ENCODE results near the gene MCAM. TPM values are rescaled to one million over a fixed set of nuclear protein-coding genes. Genes with fewer than 3 reads are reported as not detected.

The MCAM gene
- total and polyA plus RNA-seq, 2 of the 8 experiments (the other 6 are each of a cell fraction or from before 2014, with no cell fraction given), result 22.4 to 32.2 TPM

GRCh38 chr11:119297938-119298337 lies 19.0 kb downstream of the MCAM start:
- no peak overlapping the region for H4K8ac ChIP-seq (ENCODE audit: extremely low read depth, insufficient read depth, low read length)
- no peak overlapping the region for H3K4me3 ChIP-seq (ENCODE audit: extremely low read depth in 1 of 4, insufficient read depth in 2 of 4, low read depth in 3 of 4, low read length in 4 of 4)
- H3K4me1 ChIP-seq (replicated peaks in 1 of 4; ENCODE audit: control insufficient read depth in 3 of 4, insufficient read depth in 4 of 4, low read length in 3 of 4), result no peaks in the 10 kb centered on the region
- H2BK20ac ChIP-seq (ENCODE audit: low read length), result no peak overlapping the region
- H2BK12ac ChIP-seq (ENCODE audit: low read depth, low read length), result no peak overlapping the region
- TF ChIP-seq CHD2 (IDR thresholded peaks at IDR 0.05; ENCODE audit: low read length) (no peak), TEAD4 (IDR thresholded peaks at IDR 0.05; ENCODE audit: low read depth, low read length) (no peak), POLR2AphosphoS5 (IDR thresholded peaks at IDR 0.05; ENCODE audit: low read depth, low read length) (no peak)
- H3K27me3 ChIP-seq (replicated peaks in 1 of 4; ENCODE audit: control insufficient read depth in 3 of 4, extremely low read depth in 1 of 4, insufficient read depth in 3 of 4, low read length in 3 of 4), result no peaks in the 10 kb centered on the region
- ChIA-PET CTCF (ENCODE audit: partially characterized antibody) (interaction anchor here (1.0 to 2.7 kb wide), 4 partner anchors 13 to 171 kb away, joined by 3 to 12 read pairs (median 3); no protein-coding TSS in a partner anchor), POLR2A (ENCODE audit: partially characterized antibody) (interaction anchor here (1.6 kb wide), 1 partner anchor 10 kb away, joined by 3 read pairs; no protein-coding TSS in a partner anchor)
- no peak overlapping the region for H3K27ac ChIP-seq (ENCODE audit: low read depth, low read length)
- H3K4ac ChIP-seq (replicated peaks; ENCODE audit: insufficient read length, low read depth, low read length), result no peak overlapping the region
- FAIRE-seq, result no peak
- H2BK120ac ChIP-seq (replicated peaks; ENCODE audit: low read depth, low read length), result no peak overlapping the region
- H2AFZ ChIP-seq (ENCODE audit: low read length), result no peak overlapping the region
- no peak overlapping the region for H4K91ac ChIP-seq (replicated peaks; ENCODE audit: insufficient read length, low read length)
- no peak overlapping the region for H3K23ac ChIP-seq (ENCODE audit: insufficient read length)
- H3K36me3 ChIP-seq (ENCODE audit: control insufficient read depth in 2 of 4, insufficient read depth in 4 of 4, low read length in 3 of 4), result peaks cover 29 to 61% (median 50%) of the 10 kb centered on the region in 4 experiments
- no peak overlapping the region for H3K9ac ChIP-seq (replicated peaks in 1 of 4; ENCODE audit: extremely low read depth in 1 of 4, low read depth in 3 of 4, low read length in 3 of 4)
- WGBS, 2 experiments (ENCODE audit: extremely low coverage in 1 of 2, insufficient coverage in 1 of 2, insufficient read length in 1 of 2, insufficient replicate concordance in 2 of 2, low coverage in 1 of 2, low lambda C conversion rate in 2 of 2, missing lambda C conversion rate in 1 of 2), result 90% methylated on average over 3 of the region's 3 CpGs; no CpG with 5 or more reads in 1 of the 2 experiments
- H2BK15ac ChIP-seq (ENCODE audit: low read length), result no peak overlapping the region
- H3K14ac ChIP-seq (ENCODE audit: insufficient read length), result no peak overlapping the region
- no peak for DNase-seq (ENCODE audit: low read depth in 1 of 2, low spot score in 2 of 2)
- no peak overlapping the region for H4K5ac ChIP-seq (ENCODE audit: insufficient read length, low read depth, low read length)
- H3K79me2 ChIP-seq (ENCODE audit: control insufficient read depth in 1 of 2, insufficient read depth in 2 of 2, low read length in 2 of 2), result no peaks in the 10 kb centered on the region
- no peaks in the 10 kb centered on the region for H3K9me3 ChIP-seq (ENCODE audit: insufficient read depth in 2 of 2, low read depth in 1 of 2, low read length in 1 of 2)
- no peaks in the 10 kb centered on the region; the same call in 1 of the 2 replicates for H3K79me1 ChIP-seq (ENCODE audit: low read depth, low read length)
- no peak overlapping the region for H3K56ac ChIP-seq (replicated peaks; ENCODE audit: insufficient read length, low read depth, low read length)
- H3K23me2 ChIP-seq (ENCODE audit: low read depth, low read length), result no peaks in the 10 kb centered on the region
- no peak overlapping the region for H2BK5ac ChIP-seq (ENCODE audit: low read depth, low read length)
- no peak overlapping the region for H2AK5ac ChIP-seq (ENCODE audit: low read depth, low read length)
- peaks cover 3 to 6% of the 10 kb centered on the region in 2 experiments for H4K20me1 ChIP-seq (replicated peaks in 1 of 2; ENCODE audit: control insufficient read depth in 1 of 2, insufficient read depth in 2 of 2, low read length in 2 of 2)
- H3K4me2 ChIP-seq (ENCODE audit: insufficient read depth in 1 of 2, low read depth in 2 of 2, low read length in 2 of 2), result no peak overlapping the region
- H3K18ac ChIP-seq (ENCODE audit: extremely low read depth, low read length), result no peak overlapping the region
